ENCODE results near the gene VPS4A. TPM values are rescaled to one million over a fixed set of nuclear protein-coding genes. Genes with fewer than 3 reads are reported as not detected.

The VPS4A gene
- total and polyA plus RNA-seq, 10 of the 15 experiments (the other 5 are each of a cell fraction or from before 2014, with no cell fraction given), result 5.2 to 36.3 (median 21.4) TPM

- in situ Hi-C loops (cut with MboI), result no loop called here
- no peak for DNase-seq (ENCODE audit: low read depth, low spot score)
- ChIA-PET CTCF (interaction anchor here (0.5 to 0.6 kb wide), 3 partner anchors 20 to 241 kb away, joined by 3 read pairs; partner anchors contain the start of gene HAS3), RAD21 (ENCODE audit: unreplicated experiment) (no interaction called here), POLR2A (interaction anchor here (1.1 to 1.2 kb wide), 2 partner anchors 9 to 38 kb away, joined by 3 read pairs; no protein-coding TSS in a partner anchor), SMC1A (ENCODE audit: uncharacterized antibody, unreplicated experiment) (interaction anchor here (0.5 to 0.9 kb wide), 2 partner anchors 38 to 205 kb away, joined by 3 to 4 read pairs; no protein-coding TSS in a partner anchor)
- Histone ChIP-seq H3K4me1 (ENCODE audit: control insufficient read depth, insufficient read depth, low read length) (peaks cover 14% of the 10 kb centered on the region), H3K4me2 (ENCODE audit: control insufficient read depth, insufficient read depth) (no peak overlapping the region), H3K9me3 (replicated peaks; ENCODE audit: control insufficient read depth, insufficient read depth, low read length) (no peaks in the 10 kb centered on the region), H3K27ac (ENCODE audit: control insufficient read depth, insufficient read depth) (no peak overlapping the region), H3K9ac (ENCODE audit: control insufficient read depth, insufficient read depth, low read length) (no peak overlapping the region), H3K4me3 (no peak overlapping the region), H4K20me1 (ENCODE audit: control insufficient read depth, insufficient read depth) (peaks cover under 1% of the 10 kb centered on the region; the same call in 1 of the 2 replicates), H3K79me2 (ENCODE audit: control insufficient read depth, insufficient read depth, low read length) (peaks cover 6% of the 10 kb centered on the region), H2AFZ (ENCODE audit: control insufficient read depth, low read depth, low read length) (no peak overlapping the region), H3K36me3 (ENCODE audit: control insufficient read depth in 2 of 2, insufficient read depth in 2 of 2, low read length in 1 of 2) (peaks cover 0 to 14% of the 10 kb centered on the region in 2 experiments; a peak in 2 of 4 replicates), H3K27me3 (replicated peaks in 1 of 2; ENCODE audit: control insufficient read depth in 2 of 2, insufficient read depth in 2 of 2, low read length in 1 of 2) (no peaks in the 10 kb centered on the region)
- no peak for ATAC-seq
- no peak for FAIRE-seq
- intact Hi-C loops (cut with micrococcal nuclease; ENCODE audit: unreplicated experiment), result no loop called here
- TF ChIP-seq JUNB (IDR thresholded peaks at IDR 0.05) (no peak), E2F8 (IDR thresholded peaks at IDR 0.05; ENCODE audit: low read depth, partially characterized antibody) (no peak), NFYA (IDR thresholded peaks at IDR 0.05; ENCODE audit: borderline replicate concordance, low read depth, low read length) (no peak), BCL3 (IDR thresholded peaks at IDR 0.05; ENCODE audit: borderline replicate concordance, insufficient read depth, low read depth, low read length, poor library complexity, severe bottlenecking) (peak; percentile 12), TCF7 (IDR thresholded peaks at IDR 0.05; ENCODE audit: borderline replicate concordance) (no peak), HSF1 (IDR thresholded peaks at IDR 0.05; ENCODE audit: low read depth, low read length) (no peak), ATF7 (IDR thresholded peaks at IDR 0.05; ENCODE audit: low read depth) (no peak)
- WGBS (ENCODE audit: insufficient coverage, insufficient replicate concordance, low lambda C conversion rate, missing lambda C conversion rate), result 81% methylated on average over 6 of the region's 6 CpGs
- no TSS peak for BruUV-seq (replicated peaks)
These were observed 35.5 kb downstream of the VPS4A start for GRCh38 chr16:69346683-69347082.

Data from GM12878 (cell line).